ENCODE measurements around the gene CATSPERE.
A peak's percentile ranks its signal among the peaks of the same experiment; 100 is the strongest.
"Not testable (repeated sequence)": the region's sequence is repeated elsewhere in the genome, so short reads cannot be mapped to it uniquely, and the experiment has no call there.

Gene CATSPERE

DNA sequence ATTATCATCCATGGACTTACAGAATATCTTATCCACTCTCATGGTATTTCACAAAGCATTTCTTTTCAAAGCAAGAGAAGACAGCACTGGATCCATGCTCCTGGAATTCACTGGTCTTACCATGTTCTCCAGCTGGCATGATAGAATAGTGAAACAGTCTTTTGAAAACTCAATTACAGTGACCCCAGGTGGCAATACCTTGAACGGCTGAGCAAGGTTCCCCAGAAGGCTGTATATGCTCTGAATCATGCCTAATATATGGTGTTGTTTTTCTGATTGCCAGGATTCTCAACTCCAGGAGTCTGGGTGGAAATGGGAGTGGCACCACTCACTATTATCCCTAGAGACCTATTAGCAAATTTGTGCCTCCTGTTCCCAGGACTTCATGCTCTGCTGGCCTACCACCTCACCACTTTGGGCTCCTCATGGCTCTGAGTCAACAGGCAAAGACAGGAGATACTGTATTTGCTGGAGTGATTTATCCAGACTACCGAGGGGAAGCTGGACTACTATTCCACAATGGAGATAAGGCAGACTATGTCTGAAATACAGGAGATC lies 87.6 kb downstream of the CATSPERE start:
- no peak for DNase-seq

DNA sequence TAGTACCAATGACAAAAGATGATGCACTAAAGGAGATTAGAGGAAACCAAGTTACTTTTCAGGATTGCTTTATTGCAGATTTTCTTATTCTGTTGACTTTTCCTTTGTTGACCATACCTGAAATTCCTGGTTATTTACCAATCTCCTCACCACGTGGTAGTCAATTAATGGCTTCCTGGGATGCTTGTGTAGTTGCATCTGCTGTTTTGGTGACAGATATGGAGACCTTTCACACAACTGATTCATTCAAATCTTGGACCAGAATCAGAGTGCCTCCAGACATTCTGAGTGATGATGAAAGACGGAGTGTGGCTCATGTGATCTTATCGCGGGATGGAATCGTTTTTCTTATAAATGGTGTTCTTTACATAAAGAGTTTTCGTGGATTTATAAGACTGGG lies 91.3 kb downstream of the CATSPERE start:
- DNase-seq = no peak

DNA sequence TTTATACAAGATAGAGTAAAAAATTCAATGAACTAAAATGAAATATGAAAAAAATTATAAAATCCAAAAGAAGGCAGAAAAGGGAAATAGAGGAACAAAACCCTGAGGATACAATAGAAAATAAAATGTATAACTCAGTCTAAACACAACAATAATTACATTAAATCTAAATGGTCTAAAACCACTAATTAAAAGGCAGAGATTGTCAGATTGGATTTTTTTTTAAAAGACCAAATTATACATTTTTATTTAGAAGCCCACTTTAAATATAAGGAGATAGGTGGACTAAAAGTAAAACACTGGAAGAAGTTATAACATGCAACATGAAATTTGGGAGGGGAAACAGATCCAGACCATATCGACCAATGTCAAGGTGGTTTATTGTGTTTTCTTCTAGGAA lies 95.2 kb downstream of the CATSPERE start:
- DNase-seq = no peak

DNA sequence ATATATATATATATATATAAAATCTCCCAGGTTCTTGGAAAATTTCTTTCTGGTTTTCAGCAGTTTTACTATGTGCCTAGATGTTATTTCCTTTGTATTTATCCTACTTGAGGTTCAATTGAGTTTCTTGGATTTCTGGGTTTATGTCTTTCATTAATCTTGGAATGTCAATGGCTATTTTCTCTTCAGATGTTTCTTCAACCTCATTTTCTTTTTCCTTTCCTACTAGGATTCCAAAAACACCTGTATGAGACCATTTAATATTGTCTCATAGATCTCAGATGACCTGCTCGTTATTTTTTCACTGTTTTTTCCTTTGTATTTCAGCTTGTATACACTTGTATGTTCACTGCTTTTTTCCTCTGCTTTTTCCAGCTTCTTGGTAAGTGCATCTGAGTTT lies 96.5 kb downstream of the CATSPERE start:
- no peak for DNase-seq

DNA sequence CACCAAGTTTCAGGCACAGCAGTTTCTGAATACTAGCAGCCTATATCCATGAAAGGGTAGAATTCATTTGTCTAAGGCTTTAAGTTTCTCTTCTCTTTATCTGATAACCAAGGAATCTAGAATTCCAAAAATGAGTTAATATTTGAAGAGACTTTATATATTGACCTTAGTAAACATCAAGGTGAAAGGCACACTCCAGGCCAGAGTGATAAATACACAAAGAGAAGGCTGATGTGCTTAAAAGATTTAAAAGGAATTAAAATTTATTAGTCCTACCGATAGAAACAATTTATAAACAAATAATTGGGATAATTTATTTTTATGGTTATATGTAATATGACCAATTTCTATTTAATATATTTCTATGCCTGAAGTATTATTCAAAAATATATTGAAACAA lies 98.5 kb downstream of the CATSPERE start:
- DNase-seq = no peak

DNA sequence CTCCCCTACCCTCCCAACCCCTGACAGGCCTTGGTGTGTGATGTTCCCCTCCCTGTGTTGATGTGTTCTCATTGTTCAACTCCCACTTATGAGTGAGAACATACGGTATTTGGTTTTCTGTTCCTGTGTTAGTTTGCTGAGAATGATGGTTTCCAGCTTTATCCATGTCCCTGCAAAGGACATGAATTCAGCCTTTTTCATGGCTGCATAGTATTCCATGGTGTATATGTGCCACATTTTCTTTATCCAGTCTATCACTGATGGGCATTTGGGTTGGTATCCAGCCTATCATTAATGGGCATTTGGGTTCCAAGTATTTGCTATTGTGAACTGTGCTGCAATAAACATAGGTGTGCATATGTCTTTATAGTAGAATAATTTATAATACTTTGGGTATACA lies 101.8 kb downstream of the CATSPERE start:
- DNase-seq = not testable (repeated sequence)

DNA sequence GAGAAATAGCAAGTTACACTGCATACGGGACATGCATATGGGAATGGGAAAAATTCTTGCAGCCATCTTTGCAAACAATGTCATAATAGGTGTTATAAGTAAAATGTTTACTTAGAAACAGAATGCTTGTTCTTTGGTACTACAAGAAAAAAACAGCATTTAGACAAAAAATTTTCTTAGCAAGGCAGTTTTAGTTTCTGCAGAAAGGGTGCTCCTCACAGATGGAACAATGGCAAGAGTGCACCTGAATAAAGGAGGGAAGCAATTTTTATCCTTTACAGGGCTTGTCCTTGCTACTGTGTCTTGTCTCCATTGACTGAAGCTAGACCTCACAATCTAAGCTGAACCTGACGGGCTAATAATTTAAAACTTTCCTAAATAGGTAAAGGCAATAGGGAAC lies 112.7 kb downstream of the CATSPERE start:
- no peak for DNase-seq

DNA sequence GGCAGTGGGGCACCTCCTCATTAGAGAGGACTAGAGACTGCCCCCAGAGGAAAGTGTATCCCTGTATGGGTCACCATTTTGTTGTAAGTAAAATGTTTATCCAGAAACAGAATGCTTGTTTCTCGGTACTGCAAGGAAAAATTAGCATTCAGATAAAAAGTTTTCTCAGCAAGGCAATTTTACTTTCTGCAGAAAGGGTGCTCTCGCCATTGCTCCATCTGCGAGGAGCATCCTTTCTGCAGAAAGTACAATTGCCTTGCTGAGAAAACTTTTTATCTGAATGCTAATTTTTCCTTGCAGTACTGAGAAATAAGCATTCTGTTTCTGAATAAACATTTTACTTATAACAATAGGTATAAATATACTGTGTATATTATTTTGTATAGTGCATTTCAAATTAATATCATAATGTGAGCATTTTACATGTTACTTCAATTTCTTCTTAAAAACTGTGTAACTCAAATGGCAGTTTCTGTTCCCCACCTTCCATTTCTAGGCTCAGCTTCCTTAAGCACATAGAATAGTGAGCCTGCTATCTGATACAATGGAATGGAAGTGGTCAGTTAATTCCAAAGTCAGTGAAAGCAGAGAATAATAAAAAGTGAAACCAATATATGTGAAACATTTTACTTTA lies 115.3 kb downstream of the CATSPERE start:
- DNase-seq = no peak

DNA sequence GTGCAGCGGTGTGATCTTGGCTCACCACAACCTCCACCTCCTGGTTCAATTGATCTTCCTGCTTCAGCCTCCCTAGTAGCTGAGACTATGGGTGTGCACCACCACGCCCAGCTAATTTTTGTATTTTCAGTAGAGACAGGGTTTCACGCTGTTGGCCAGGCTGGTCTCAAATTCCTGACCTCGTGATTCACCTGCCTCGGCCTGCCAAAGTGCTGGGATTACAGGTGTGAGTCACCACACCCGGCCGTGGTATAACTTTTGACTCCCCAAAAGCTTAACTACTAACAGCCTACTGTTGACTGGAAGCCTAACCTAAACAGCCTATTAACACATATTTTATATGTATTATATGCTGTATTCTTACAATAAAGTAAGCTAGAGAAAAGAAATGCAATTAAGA lies 117.1 kb downstream of the CATSPERE start:
- not testable (repeated sequence) for DNase-seq

DNA sequence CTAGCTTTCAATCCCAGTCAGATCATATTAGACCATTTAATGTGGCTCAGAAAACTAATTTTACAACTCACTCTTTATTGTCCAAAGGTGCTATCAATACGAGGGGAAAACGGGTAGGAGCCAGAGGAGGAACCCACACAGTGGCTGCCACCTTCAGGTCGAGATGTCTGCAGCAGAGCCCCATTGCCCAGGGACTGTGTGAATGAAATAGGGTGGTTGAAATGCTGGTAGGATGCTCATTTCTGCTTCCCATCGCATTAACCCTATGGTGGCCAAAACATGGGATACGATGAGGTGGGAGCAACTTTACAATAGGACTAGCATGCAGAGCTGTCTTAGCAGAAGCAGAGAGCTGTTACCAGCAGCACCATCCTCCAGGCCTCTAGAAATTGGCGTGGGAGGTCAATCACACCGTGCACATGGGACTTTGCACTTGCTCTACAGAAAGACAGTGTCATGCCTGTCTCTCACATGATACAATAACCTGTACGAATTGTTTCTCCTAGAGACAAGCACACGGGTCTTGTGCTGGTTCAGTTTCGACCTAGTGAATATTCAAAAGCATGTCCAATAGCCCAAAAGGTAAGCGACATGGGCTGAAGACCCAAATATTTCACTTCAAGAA lies 122.4 kb downstream of the CATSPERE start:
- no peak for DNase-seq

DNA sequence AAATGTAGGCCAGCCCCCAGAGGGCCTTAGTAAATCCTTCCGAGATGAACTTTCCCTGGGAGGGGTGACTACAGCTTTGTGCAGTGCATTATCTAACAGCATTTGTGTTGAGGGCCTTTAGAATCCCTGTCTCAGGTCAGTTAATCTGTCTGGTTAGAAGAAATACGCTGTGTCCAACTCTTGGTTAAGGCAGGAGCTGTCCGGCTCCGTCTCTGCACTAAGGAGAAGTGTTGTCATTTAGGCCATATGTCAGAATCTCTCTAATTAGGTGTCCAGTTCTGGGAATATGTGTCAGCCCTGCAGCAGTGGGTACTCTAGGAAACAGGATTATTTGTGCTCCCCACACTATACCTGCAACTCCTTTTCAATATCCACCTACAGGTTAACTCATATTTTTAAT lies 124.8 kb downstream of the CATSPERE start:
- no peak for DNase-seq

DNA sequence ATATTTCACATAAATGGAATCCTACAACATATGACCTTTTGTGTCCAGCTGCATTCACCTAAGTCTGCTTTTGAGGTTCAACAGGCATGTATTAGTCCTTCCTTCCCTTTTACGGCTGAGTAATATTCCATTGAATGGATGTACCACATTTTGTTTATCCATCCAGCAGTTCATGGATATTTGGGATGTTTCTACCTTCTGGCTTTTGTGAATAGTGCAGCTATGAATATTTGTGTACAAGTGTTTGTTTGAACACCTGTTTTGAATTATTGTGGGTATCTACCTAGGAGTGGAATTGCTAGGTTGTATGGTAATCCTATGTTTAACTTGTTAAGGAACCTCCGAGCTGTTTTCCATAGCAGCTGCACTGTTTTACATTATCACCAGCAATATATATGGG lies 129.6 kb downstream of the CATSPERE start:
- no peak for DNase-seq

DNA sequence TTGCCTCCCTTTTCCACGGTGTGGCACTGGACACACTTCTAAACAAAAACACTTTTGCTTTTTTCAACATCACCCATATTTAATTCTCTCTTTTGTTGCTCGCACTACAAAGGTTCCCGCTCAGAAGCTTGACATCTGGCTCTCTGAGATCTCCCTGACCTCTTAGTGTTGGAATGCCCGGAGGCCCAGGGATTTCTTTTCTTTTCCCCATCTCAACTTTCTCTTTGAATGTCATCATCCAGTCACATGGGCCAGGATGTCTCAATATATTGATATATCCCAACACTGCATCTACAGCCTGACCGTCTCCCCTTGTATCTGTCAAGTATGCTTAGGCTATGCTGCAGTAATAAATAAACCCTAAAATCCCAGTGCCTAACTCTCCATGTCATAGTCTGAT lies 137.5 kb downstream of the CATSPERE start:
- no peak for DNase-seq

DNA sequence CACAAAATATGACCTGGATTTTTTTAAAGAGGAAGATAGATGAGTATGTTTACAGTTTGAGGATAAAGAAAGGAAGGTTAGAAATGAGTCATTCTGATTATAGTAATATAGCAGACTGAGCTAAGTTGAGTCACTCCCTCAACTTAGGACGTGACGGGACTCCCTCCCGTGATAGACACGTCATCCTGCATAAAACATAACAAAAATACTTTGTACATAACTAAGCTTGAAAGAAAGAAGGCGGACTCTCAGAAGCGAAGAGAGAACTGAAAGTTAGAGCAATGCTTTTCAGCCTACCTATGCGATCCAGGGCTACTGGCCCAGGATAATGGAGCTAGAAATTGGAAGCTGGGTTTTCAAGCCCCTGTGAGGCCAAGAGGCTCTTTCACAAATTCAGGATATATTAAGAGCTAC lies 138.9 kb downstream of the CATSPERE start:
- peak; percentile 19 for DNase-seq

DNA sequence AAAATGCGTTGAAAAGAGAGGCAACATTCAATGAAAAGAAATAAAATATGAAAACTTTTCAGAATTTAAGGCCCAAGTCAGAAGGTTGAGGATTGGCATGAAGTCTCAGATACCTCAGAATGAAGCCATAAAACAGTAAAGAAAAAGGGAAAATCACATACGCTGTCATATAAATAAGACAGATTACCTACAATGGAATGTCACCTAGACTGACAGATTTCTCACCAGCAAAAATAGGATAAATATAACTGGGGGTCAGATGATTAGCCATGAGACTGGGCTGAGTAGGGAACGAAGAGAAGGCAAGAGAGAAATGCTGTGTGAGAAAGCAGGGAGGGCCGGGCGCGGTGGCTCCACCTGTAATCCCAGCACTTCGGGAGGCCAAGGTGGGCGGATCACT lies 140.3 kb downstream of the CATSPERE start:
- DNase-seq = no peak

DNA sequence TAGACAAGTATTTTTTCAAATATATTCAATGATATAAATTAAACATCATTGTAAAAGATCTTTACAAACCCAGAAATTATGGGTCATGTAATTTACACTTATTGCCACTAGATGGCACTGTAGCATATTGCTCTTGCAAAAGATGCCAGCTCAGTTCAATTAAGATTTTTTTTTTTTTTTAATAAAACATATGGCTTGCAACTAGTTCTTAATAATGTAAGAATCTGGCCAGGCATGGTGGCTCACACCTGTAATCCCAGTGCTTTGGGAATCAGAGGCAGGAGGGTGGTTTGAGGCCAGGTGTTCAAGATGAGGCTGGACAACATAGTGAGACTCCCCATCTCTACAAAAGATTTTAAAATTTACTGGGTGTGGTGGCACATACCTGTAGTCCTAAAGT lies 142.4 kb downstream of the CATSPERE start:
- DNase-seq = no peak

DNA sequence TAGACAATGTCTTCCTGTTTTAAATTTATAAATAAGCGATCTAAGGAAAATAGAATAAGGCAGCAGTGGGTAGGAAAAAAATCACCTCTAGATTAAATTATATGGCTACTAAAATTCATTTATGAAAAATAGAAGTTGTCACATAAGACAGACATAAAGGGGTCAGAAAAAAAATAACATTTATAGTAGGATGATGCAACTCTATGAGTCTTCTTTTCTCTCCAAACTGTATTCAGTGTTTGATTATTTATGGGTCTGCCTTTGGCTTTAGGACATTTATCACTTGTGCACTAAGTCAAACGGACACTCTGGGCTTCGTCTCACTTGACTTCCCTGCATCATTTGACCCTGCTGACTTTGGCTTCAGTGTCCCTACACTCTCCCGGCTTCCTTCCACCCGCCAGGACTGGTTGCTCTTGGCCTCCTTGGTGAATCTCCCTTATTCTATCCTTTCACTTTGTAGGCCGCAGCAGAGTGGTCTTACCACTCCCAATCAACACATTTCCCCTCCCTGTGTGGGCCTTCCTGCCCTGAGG lies 144.8 kb downstream of the CATSPERE start:
- DNase-seq = no peak

DNA sequence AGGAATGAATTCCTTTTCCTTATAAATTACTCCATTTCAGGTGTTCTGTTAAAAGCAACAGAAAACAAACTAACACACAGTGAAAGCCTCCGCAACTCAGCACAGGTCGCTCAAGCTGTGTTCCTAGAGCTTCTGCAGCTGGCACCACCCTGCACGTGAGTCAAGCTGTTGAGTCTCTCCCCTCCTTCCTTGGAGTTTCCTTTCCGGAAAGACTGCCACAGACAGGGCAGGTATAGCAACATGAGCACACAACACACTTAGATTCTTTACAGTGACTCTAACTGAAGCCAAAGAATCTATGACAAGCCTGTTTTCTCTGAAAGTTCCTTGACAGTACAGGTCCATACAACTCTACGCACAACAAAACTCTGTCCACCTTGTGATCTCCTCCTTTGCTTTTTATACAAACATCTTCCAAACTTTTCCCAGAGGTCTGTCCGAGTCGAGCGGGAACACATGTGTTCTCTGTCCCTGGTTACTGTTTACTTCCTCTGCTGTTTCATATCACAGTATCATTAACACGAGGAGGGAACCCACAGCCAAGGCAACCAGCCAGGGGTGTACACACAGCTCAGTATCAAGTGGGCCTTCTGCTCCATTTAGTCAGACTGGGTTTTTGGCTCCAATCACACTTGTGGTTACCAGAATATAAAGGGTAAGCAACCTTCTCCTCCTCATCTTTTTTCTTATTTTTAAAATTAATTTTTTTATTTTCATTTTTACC lies 153.2 kb downstream of the CATSPERE start:
- DNase-seq = no peak

DNA sequence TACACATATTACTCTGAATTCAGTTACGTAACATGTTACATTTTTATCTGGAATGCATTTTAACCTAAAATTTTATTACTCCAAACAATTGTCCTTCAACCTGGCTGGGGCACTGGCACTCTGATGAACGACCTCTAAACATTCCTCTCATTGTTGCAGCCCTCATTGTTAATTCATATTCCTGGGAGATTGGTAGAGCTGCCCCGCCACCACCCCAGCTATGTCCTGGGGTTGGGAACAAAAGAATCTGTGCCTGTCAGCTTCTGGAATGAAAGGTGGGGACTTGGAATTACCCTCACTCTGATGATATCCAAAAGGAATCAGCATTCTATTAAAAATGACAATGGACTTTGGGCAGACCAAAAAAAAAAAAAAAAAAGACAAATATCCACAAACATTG lies 153.8 kb downstream of the CATSPERE start:
- no peak for DNase-seq

DNA sequence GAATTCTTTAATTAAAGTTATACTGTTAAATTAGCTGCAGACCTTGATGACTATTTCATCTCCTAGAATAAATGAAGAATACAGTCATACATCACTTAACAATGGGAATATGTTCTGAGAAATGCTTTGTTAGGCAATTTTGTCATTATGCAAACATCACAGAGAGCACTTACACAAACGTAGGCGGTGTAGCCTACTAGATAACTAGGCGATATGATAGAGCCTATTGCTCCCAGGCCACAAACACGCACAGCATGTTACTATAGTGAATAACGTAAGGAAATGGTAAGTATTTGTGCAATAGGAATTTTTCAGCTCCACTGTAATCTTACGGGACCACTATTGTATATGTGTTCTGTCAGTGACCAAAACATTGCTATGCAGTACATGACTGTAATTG lies 154.2 kb downstream of the CATSPERE start:
- DNase-seq = no peak

DNA sequence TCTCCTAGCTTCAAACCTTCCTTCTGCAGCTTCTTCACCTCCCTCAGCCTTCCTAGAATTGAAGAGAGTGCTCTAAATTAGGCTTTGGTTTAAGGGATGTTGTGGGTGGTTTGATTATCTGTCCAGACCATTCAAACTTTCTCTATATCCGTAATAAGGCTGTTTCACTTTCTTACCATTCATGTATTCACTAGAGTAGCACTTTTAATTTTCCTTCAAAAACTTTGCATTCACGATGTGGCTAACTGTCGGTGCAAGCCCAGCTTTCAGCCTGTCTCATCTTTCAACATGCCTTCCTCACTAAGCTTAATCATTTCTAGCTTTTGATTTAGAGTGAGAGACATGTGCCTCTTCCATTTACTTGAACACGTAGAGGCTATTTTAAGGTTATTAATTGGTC lies 165.6 kb downstream of the CATSPERE start:
- no peak for DNase-seq

DNA sequence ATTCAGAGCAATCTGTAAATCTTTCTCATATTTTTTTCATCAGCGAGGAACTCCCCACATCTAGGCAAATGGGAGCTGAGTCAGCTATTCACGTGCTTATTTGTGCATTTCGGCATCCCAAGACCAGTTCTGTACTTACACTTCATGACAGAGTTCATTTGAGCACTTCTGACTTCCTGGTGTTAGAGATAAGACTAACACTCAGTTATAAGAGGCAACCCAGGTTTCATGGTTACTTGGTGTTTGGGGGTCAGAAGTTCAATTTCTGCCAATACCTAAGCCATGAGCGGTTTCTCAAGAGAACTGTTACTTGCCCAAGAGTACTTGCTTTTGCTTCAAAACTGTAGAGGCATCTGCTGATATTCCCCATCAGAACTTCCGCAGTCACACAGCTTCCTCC lies 167.7 kb downstream of the CATSPERE start:
- no peak for DNase-seq

DNA sequence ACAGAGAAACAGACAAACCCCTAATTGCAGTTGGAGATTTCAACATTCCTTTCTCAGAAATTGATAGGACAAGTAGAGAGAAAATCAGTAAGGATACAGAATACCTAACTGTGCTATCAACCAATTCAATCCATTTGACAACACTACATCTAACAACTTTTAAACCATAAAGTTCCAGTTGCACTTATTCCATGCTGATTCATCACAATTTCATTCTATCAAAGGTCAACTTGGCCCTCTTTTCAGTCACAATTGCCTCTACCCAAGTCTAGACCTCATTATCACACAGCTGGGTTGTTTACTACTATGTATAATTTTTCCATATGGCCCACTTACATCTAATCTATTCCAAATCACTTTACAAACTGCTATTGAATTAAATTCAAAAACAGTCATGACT lies 172.1 kb downstream of the CATSPERE start:
- no peak for DNase-seq

DNA sequence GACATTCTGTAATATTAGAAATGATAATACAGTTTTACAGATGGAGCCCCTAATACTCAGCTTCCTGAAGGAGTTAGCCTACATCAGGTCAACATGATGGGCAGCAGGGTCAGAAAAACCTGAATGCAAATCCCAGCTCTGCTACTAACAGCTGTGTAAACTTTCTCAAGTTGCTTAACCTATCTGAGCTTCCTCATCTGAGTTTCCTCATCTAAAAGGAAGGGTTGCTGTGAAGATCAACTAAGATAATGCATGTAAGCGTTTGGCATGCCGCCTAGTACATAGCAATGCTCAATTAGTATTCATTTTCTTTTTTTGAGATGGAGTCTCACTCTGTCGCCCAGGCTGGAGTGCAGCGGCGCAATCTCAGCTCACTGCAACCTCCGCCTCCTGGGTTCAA lies 173.5 kb downstream of the CATSPERE start:
- DNase-seq = no peak

Data from activated CD8-positive, alpha-beta memory T cell treated with anti-CD3 and anti-CD28 coated beads, Interleukin-2, amount 50 U/mL, for 4 hours (primary cell).